SH-SY5Y (cell line): ENCODE results near the gene CACNB3.

Source experiments
- GATA2 ChIP-seq: IDR thresholded peaks from 2 replicates; pipeline ENCODE4 v1.6.1; 2011; ENCODE audit warnings: mild to moderate bottlenecking, low read depth, low read length
- GATA3 ChIP-seq: IDR thresholded peaks from 2 replicates; pipeline ENCODE4 v1.6.1; 2011; ENCODE audit warnings: low read depth, mild to moderate bottlenecking, low read length, moderate library complexity

- TF ChIP-seq GATA3 = no peak
- TF ChIP-seq GATA2 = no peak
Measured at GRCh38 chr12:48818831-48819590, 715 bp downstream of the CACNB3 start.
